ENCODE data around the gene SRSF4. TPM values are rescaled to one million over a fixed set of nuclear protein-coding genes. Genes with fewer than 3 reads are reported as not detected.
"Not testable (repeated sequence)": the region's sequence is repeated elsewhere in the genome, so short reads cannot be mapped to it uniquely, and the experiment has no call there.

SRSF4 gene
- total and polyA plus RNA-seq, 4 experiments from 2014 or later, result 60.2 to 104 (median 85.1) TPM

DNA sequence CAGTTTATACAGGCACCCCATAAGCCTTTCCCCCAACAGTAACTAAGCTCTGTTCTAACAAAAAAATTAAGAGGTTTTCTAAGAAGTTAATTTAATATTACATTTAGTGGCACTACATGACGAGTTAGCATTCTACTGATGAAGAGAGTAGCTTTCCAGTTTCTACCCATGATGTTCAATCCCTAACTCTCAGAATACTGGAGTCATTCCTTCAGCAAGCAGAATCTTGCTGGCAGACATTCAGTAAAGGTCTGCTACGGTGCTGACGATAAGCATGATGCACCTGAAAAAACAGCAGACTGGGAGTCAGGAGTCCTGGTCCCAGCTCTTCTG lies 24.5 kb downstream of the SRSF4 start:
- Histone ChIP-seq H3K4me1 (ENCODE audit: insufficient read depth, low read length) (peaks cover 6% of the 10 kb centered on the region), H3K27me3 (ENCODE audit: insufficient read depth, low read length) (no peaks in the 10 kb centered on the region), H3K27ac (ENCODE audit: low read depth, low read length) (no peak overlapping the region), H3K9me3 (ENCODE audit: control insufficient read depth in 1 of 2, low read length in 2 of 2) (no peaks in the 10 kb centered on the region), H3K4me3 (ENCODE audit: low read length in 2 of 2) (no peak overlapping the region), H3K36me3 (ENCODE audit: insufficient read depth, low read length) (peaks cover 62% of the 10 kb centered on the region)
- Mint-ChIP-seq H3K9me3 (no peaks in the 10 kb centered on the region), H3K4me1 (peaks cover under 1 to 5% (median 2%) of the 10 kb centered on the region in 4 donors), H3K27ac (no peak overlapping the region), H3K27me3 (no peaks in the 10 kb centered on the region), H3K4me3 (no peak overlapping the region), H3K36me3 (peaks cover 33 to 73% of the 10 kb centered on the region in 2 donors)
- intact Hi-C loops (cut with micrococcal nuclease), result no loop called here
- ChIA-PET CTCF (ENCODE audit: partially characterized antibody) (interaction anchor here (1.9 to 2.8 kb wide), 2 partner anchors 24 to 45 kb away, joined by 5 to 11 read pairs; partner anchors contain the start of gene SRSF4), POLR2A (ENCODE audit: partially characterized antibody) (no interaction called here)
- DNase-seq, result no peak

DNA sequence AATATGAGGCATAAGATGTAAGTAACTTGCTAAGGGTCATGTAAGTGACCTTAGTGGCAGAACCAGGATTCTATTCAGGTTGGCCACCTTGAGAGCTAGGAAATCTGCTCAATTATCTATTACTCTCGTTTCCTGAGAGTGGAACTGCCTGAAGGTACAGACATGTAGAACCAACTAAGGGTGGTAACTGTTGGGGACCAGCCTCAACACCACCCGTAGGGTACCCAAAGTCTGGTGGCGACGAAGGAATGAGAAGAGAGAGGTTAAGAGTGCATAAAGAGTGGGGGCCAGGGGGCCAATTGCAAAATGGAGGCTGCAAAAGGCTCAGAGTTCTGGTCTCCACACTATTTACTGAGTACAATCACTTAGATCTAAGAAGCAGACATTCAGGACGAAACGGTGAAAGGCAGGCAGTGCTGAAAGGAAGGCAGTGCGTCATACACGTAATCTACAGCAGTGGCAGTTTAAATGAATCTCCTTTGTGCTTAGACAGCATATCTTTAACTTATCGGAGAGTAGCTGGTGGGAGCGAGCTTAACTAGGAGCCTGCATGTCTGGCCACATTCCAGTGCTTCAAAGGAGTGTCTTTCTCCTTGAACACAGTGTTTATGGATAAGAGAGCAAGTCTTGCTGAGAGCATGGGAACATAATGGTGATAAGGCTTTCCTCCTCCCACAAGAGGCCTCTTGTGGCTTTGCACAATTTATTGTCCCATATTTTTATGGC lies 25.0 kb downstream of the SRSF4 start:
- H3K36me3 ChIP-seq (ENCODE audit: insufficient read depth, low read length), result peaks cover 67% of the 10 kb centered on the region
- H3K4me3 ChIP-seq (ENCODE audit: low read length in 2 of 2), result no peak overlapping the region
- Mint-ChIP-seq H3K4me3 (no peak overlapping the region), H3K36me3 (peaks cover 39 to 79% of the 10 kb centered on the region in 2 donors), H3K27ac (peak overlapping the region in 2 of 7 donors; percentile 2 to 53), H3K9me3 (no peaks in the 10 kb centered on the region), H3K4me1 (peaks cover 0 to 5% (median 2%) of the 10 kb centered on the region in 4 donors), H3K27me3 (no peaks in the 10 kb centered on the region)
- peaks cover under 1% of the 10 kb centered on the region for H3K4me1 ChIP-seq (ENCODE audit: insufficient read depth, low read length)
- no peak for DNase-seq
- POLR2A ChIA-PET (ENCODE audit: partially characterized antibody), result interaction anchor here (0.6 kb wide), 1 partner anchor 45 kb away, joined by 3 read pairs; no protein-coding TSS in a partner anchor
- intact Hi-C loops (cut with micrococcal nuclease), result no loop called here
- H3K9me3 ChIP-seq (ENCODE audit: control insufficient read depth in 1 of 2, low read length in 2 of 2), result no peaks in the 10 kb centered on the region
- no peaks in the 10 kb centered on the region for H3K27me3 ChIP-seq (ENCODE audit: insufficient read depth, low read length)
- no peak overlapping the region for H3K27ac ChIP-seq (ENCODE audit: low read depth, low read length)
- CTCF ChIA-PET (ENCODE audit: partially characterized antibody), result interaction anchor here (1.9 to 2.8 kb wide), 2 partner anchors 25 to 46 kb away, joined by 5 to 11 read pairs; partner anchors contain the start of gene SRSF4

DNA sequence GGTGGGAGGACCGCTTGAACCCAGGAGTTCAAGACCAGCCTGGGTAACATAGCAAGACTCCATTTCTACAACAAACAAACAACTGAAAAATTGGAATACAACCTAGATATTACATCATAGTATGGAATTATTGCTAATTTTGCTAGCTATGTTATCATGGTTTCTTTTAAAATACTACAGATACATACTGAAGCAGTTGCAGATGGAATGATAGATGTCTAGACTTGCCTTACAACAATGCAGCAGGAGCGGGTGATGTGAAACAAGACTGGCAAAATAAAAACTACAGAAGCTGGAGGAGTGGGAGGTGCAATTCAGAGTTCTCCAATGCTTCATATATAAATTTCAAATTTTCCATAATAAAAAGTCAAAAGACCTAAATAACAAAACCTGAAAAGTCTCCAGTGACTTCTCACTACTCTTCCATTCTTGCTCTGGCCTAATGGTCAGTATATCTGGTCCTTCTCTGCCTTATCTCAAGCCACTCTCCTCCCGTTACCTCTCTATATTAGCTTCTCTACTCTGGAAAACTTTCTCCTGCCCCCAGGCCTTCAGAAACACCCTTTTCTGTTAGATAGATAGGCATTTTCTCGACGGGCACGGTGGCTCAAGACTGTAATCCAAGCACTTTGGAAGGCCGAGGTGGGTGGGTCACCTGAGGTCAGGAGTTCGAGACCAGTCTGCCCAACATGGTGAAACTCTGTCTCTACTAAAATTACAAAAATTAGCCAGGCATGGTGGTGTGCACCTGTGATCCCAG lies 29.5 kb downstream of the SRSF4 start:
- Mint-ChIP-seq H3K9me3 (no peaks in the 10 kb centered on the region), H3K27ac (peak overlapping the region in 1 of 7 donors; percentile 67), H3K36me3 (peaks cover 65 to 87% of the 10 kb centered on the region in 2 donors), H3K27me3 (no peaks in the 10 kb centered on the region), H3K4me3 (no peak overlapping the region), H3K4me1 (peaks cover 0 to 5% (median under 1%) of the 10 kb centered on the region in 4 donors)
- Histone ChIP-seq H3K36me3 (ENCODE audit: insufficient read depth, low read length) (peaks cover 85% of the 10 kb centered on the region), H3K27me3 (ENCODE audit: insufficient read depth, low read length) (no peaks in the 10 kb centered on the region), H3K4me3 (ENCODE audit: low read length in 2 of 2) (no peak overlapping the region), H3K27ac (ENCODE audit: low read depth, low read length) (no peak overlapping the region), H3K9me3 (ENCODE audit: control insufficient read depth in 1 of 2, low read length in 2 of 2) (no peaks in the 10 kb centered on the region), H3K4me1 (ENCODE audit: insufficient read depth, low read length) (no peaks in the 10 kb centered on the region)
- ChIA-PET CTCF (ENCODE audit: partially characterized antibody) (no interaction called here), POLR2A (ENCODE audit: partially characterized antibody) (interaction anchor here (1.9 kb wide), 1 partner anchor 34 kb away, joined by 4 read pairs; no protein-coding TSS in a partner anchor)
- intact Hi-C loops (cut with micrococcal nuclease), result no loop called here
- DNase-seq, result no peak

DNA sequence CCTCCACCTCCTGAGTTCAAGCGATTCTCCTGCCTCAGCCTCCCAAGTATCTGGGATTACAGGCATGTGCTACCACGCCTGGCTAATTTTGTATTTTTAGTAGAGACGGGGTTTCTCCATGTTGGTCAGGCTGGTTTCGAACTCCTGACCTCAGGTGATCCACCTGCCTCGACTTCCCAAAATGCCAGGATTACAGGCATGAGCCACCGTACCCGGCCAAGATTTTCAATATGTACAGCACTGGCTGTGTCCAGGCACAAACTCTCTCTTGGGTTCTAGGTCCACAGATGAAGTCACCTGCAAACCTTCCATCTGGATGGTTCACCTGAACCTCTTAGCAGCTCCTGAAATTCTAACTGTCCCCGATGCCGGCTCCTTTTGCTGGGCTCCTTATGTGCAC lies 31.4 kb downstream of the SRSF4 start:
- CTCF ChIA-PET (ENCODE audit: partially characterized antibody); H3K27ac Mint-ChIP-seq: not testable (repeated sequence)

DNA sequence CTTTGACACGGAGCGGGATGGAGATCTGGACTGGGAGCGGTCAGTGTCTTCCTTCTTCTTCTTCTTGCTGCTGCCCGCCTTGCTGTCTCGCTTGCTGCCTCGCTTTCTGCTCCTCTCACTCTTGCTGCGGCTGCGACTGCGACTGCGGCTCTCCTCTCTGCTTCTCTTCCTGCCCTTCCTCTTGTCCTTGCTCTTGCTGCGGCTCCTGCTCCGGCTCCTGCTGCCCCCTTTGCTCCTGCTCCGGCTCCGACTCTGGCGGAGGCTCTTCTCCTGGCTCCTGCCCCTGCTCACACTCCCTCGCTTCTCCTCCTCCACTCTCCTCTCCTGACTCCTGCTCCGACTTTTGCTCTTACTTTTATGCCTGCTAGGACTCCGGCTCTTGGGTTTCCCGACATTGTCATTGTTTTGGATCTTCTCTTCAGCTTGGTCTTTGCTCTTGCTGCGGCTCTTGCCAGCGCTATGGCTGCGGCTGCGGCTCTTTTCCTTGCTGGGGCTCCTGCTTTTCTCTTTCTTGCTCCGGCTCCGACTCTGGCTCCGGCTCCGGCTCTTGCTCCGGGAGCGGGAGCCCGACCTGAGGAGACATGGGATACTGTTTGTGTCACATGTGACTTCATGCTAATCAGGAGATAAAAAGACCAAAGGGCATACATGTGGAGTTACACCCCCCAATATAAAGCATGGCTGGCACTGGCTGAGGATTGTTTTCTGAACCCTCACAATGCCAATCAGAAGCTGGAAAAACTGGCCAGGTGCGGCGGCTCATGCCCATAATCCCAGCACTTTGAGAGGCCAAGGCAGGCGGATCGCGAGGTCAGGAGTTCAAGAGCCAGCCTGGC lies 32.8 kb downstream of the SRSF4 start:
- Mint-ChIP-seq H3K4me3 (no peak overlapping the region), H3K27me3 (no peaks in the 10 kb centered on the region), H3K9me3 (peaks cover 0 to 3% (median 0%) of the 10 kb centered on the region in 8 donors), H3K4me1 (peaks cover 0 to 5% (median 1%) of the 10 kb centered on the region in 4 donors), H3K27ac (peak overlapping the region in 1 of 7 donors; percentile 22), H3K36me3 (peaks cover 71 to 80% of the 10 kb centered on the region in 2 donors)
- Histone ChIP-seq H3K36me3 (ENCODE audit: insufficient read depth, low read length) (peaks cover 60% of the 10 kb centered on the region), H3K4me3 (ENCODE audit: low read length in 2 of 2) (no peak overlapping the region), H3K9me3 (ENCODE audit: control insufficient read depth in 1 of 2, low read length in 2 of 2) (no peaks in the 10 kb centered on the region), H3K4me1 (ENCODE audit: insufficient read depth, low read length) (no peaks in the 10 kb centered on the region), H3K27ac (ENCODE audit: low read depth, low read length) (no peak overlapping the region), H3K27me3 (ENCODE audit: insufficient read depth, low read length) (no peaks in the 10 kb centered on the region)
- DNase-seq, result no peak
- intact Hi-C loops (cut with micrococcal nuclease), result no loop called here
- ChIA-PET CTCF (ENCODE audit: partially characterized antibody) (no interaction called here), POLR2A (ENCODE audit: partially characterized antibody) (no interaction called here)

More for the DNA sequence above, 31.4 kb downstream of the SRSF4 start:
- H3K27ac ChIP-seq (ENCODE audit: low read depth, low read length); H3K27me3 ChIP-seq (ENCODE audit: insufficient read depth, low read length); H3K4me1 ChIP-seq (ENCODE audit: insufficient read depth, low read length); H3K9me3 Mint-ChIP-seq; DNase-seq; H3K4me3 Mint-ChIP-seq; H3K4me3 ChIP-seq (ENCODE audit: low read length in 2 of 2); H3K27me3 Mint-ChIP-seq; H3K9me3 ChIP-seq (ENCODE audit: control insufficient read depth in 1 of 2, low read length in 2 of 2); H3K4me1 Mint-ChIP-seq; intact Hi-C loops (cut with micrococcal nuclease): not testable (repeated sequence)
- peaks cover 74% of the 10 kb centered on the region for H3K36me3 ChIP-seq (ENCODE audit: insufficient read depth, low read length)
- POLR2A ChIA-PET (ENCODE audit: partially characterized antibody), result interaction anchor here (1.9 kb wide), 1 partner anchor 36 kb away, joined by 4 read pairs; no protein-coding TSS in a partner anchor
- peaks cover 74 to 88% of the 10 kb centered on the region in 2 donors for H3K36me3 Mint-ChIP-seq

DNA sequence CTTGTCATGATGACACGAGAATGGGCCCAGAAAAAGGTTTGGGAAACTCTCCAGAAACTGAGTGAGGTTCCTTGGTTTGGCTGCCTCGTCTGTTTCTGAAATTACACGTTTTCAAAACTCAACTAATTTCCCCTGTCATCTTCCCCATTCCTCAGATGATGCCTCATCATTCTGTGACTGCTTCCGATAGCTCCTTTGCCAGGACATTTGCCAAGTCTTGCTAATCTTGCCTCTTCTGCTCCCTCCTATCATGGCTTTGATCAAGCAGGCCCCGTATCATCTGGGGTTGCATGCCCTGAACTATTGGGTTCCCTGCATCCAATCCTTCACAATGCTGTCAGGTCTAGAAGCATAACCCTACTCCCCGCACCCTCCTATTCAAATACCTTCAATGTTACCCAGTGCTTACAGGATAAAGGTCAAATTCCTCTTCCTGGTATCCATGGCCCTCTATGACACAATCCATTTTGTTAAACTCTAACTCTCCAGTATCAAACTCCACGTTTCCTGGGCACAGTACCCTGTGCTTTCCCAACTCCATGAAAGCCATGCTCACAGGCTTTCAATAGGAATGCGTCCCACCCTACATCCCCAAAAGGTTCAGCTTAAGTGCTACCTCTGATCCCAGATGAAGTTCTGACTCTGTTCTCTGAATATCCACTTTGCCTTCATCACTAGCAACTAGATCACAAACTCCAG lies 35.8 kb downstream of the SRSF4 start:
- no peak overlapping the region for H3K4me3 ChIP-seq (ENCODE audit: low read length in 2 of 2)
- Mint-ChIP-seq H3K4me3 (peak overlapping the region in 1 of 8 donors; percentile 11), H3K9me3 (peaks cover 0 to 3% (median 0%) of the 10 kb centered on the region in 8 donors), H3K4me1 (peaks cover 0 to 5% (median 4%) of the 10 kb centered on the region in 4 donors), H3K27me3 (no peaks in the 10 kb centered on the region), H3K36me3 (peaks cover 52 to 55% of the 10 kb centered on the region in 2 donors), H3K27ac (peak overlapping the region in 2 of 7 donors; percentile 43 to 65)
- no peak overlapping the region for H3K27ac ChIP-seq (ENCODE audit: low read depth, low read length)
- intact Hi-C loops (cut with micrococcal nuclease), result no loop called here
- no peak for DNase-seq
- ChIA-PET CTCF (ENCODE audit: partially characterized antibody) (no interaction called here), POLR2A (ENCODE audit: partially characterized antibody) (no interaction called here)
- H3K4me1 ChIP-seq (ENCODE audit: insufficient read depth, low read length), result no peaks in the 10 kb centered on the region
- H3K36me3 ChIP-seq (ENCODE audit: insufficient read depth, low read length), result peaks cover 30% of the 10 kb centered on the region
- H3K9me3 ChIP-seq (ENCODE audit: control insufficient read depth in 1 of 2, low read length in 2 of 2), result no peaks in the 10 kb centered on the region
- no peaks in the 10 kb centered on the region for H3K27me3 ChIP-seq (ENCODE audit: insufficient read depth, low read length)

Measured in CD4-positive, alpha-beta memory T cell (primary cell).